GM18951 (cell line): ENCODE results near the gene OR8B4.
"Not testable (repeated sequence)": the region's sequence is repeated elsewhere in the genome, so short reads cannot be mapped to it uniquely, and the experiment has no call there.

Experiments
- POLR2A ChIP-seq: IDR thresholded peaks from 4 replicates; pipeline ENCODE4 v1.6.1; 2011; ENCODE audit warnings: mild to moderate bottlenecking; ENCODE audit not compliant: insufficient read length, insufficient read depth; ENCODE audit errors: extremely low read depth
- in situ Hi-C: fragments of 300-500 bp; cut with MboI; formaldehyde crosslinking; loops from one replicate; pipeline ENCODE4 v1.12.0; 2022; ENCODE audit warnings: low sequenced_read_pairs, mixed read lengths, inconsistent platforms; ENCODE audit not compliant: unreplicated experiment

The OR8B4 gene, protein sequence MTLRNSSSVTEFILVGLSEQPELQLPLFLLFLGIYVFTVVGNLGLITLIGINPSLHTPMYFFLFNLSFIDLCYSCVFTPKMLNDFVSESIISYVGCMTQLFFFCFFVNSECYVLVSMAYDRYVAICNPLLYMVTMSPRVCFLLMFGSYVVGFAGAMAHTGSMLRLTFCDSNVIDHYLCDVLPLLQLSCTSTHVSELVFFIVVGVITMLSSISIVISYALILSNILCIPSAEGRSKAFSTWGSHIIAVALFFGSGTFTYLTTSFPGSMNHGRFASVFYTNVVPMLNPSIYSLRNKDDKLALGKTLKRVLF

DNA sequence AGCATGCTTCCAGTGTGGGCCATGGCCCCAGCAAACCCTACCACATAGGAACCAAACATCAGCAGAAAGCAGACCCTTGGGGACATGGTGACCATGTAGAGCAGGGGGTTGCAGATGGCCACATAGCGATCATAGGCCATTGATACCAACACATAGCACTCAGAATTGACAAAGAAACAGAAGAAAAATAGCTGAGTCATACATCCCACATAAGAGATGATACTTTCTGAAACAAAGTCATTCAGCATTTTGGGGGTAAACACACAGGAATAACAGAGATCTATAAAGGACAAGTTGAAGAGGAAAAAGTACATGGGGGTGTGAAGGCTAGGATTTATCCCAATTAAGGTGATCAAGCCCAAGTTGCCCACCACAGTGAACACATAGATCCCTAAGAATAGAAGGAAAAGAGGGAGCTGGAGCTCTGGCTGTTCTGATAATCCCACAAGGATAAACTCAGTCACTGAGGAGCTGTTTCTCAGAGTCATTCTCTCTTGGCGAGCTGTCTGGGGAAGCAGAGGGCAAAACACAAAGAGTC, at the start of gene OR8B4:
OR8B4 (minus strand) TSS at position 488 of the 538 bp plus-strand sequence; CDS start at position 488, 0 bp downstream.
- in situ Hi-C loops, result no loop called here
- TF ChIP-seq POLR2A, result no peak

DNA sequence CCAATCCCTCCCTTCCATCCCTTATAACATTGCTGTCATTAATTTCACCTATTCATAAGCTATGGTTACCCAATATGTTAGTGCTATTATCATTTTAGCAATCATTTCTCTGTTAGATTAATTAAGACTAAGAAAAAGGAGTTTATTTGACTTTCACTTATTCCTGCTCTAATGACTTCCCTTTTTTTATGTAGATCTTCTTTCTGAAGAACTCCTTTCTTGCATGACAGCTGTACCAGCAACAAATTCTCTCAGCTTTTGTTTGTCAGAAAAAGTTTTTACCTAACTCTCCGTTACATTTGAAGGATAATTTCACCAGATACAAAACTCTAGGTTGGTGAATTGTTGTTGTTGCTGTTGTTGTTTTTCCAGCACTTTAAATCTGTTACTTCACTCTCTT, 49.4 kb upstream of the OR8B4 start:
- no peak for TF ChIP-seq POLR2A
- in situ Hi-C loops, result no loop called here

DNA sequence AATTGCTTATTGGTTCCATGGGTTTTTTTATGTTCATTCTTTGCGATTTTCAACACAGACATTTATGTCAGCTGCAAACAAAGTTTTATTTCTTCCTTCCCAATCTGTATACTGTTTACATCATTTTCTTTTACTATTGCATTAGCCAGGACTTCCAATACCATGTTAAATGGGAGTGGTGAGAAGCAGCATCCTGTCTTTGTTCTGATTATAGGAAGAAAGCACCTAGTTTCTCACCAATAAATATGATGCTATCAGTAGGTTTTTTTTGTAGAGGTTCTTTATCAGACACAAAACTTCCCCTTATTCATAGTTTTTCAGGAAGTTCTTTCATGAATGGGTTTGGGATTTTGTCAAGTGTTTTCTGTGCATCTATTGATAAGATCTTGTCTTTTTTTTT, 48.8 kb upstream of the OR8B4 start:
- in situ Hi-C loops, result no loop called here
- no peak for TF ChIP-seq POLR2A

DNA sequence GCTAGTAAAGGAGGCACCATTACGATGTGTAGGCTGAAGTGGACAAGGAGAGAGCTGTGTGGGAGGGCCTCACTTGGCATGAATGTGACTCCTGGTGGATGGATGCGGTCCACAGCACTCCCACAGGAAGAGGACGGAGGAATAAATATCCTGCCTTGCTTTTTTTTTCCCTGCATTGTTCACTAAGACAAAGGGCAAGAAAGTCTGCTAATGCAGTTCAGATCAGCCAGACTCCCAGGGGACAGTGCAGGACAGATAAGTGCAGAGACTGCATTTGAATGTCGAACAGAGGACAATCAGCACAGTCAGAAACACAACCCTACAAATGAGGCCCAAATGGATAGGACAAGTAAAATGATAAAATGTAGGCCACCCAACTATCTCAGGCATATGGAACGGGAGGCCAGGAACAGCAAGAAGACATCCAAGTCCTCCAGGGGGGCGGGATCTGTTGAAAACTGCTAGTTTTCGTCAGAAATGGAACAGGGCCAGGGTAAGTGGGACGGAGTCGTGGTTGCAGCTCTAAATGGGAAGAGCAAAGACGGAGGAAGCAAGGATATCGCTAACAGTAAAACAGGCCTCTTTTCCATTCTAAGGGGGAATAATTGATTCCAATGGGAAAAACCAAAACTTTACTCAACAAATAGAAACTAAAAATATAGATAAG, 46.0 kb upstream of the OR8B4 start:
- in situ Hi-C loops, result no loop called here
- no peak for TF ChIP-seq POLR2A

DNA sequence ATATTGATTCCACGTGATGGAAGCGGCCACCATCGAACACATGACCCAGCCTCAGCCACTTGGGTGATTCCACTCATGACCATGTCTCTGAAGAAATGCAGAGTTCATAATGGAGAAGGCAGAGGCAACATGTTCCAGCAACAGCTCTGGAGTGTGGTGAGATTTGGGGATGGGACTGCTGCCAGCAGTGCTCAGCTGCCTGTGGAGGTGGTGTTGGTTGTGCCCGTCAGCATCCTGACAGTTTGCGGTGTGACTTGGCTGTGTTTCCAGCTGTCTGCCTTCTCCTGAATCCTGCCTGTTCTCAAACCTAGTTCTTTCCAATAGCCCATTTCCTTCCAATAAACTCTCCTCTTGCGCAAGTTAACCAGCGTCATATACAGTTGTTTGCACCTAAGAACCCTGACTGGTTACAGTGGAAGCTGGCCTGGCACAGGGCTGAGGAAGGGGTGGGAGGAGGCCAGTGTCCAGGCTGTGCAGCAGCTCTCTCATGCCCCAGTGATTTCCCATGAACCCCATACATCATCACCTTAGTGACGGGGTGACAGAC, 42.8 kb upstream of the OR8B4 start:
- in situ Hi-C loops, result no loop called here
- TF ChIP-seq POLR2A, result no peak

DNA sequence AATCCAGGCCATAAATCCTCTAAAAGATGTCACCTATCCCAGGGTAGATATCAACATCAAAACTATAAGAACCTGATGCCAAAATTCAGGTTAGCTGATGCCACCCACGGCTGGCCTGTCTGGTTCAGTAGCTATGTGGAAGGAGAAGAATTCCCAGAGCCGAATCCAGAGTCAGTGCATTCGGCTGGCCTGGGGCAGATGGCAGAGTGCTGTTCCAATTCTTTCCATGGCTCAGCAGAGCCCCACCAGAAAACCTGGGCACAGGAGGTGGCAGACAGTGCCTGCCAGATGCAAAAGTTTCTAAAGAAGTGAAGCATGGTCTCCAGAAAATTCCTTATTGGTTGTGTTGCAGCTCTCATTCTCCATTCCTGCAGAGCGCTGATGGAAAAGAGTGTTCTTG, 40.7 kb upstream of the OR8B4 start:
- in situ Hi-C loops, result no loop called here
- TF ChIP-seq POLR2A, result no peak

DNA sequence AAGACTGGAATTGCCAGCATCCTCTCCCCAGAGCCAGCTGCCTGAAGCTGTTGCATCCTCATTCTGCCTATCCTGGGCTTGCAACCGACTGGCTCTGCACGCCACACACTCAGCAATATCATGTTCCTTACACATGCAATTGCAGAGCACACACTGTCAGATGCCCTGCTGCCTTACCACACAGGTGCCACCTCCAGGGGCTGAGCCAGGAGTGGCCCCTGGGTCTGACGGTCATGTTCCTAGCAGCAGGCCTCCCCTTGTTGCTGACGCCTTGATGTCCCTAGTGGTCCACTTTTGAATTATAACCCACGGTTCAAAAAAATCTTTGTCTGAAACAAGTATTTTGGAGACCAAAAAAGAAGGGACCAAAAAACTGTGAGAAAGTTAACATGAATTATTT, 39.3 kb upstream of the OR8B4 start:
- no peak for TF ChIP-seq POLR2A
- in situ Hi-C loops, result no loop called here

DNA sequence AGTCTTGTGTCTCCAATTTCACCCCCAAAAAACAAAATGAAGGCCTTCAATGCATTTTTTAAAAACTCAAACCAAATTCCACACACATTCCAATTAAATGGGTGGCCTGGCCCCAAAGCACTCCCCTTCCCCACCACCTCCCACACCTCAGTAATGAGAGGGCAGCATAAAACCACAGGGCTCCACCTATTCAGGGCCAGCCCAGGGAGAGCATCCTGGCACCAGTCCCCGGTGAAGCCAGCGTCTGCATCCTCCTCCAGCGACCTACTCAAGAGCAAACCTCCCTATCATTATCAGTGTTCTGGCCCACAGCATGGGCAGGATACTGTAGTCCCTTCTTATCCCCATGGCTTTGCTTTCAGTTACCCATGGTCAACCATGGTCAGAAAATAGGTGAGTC, 38.7 kb upstream of the OR8B4 start:
- in situ Hi-C loops, result no loop called here
- TF ChIP-seq POLR2A, result no peak

DNA sequence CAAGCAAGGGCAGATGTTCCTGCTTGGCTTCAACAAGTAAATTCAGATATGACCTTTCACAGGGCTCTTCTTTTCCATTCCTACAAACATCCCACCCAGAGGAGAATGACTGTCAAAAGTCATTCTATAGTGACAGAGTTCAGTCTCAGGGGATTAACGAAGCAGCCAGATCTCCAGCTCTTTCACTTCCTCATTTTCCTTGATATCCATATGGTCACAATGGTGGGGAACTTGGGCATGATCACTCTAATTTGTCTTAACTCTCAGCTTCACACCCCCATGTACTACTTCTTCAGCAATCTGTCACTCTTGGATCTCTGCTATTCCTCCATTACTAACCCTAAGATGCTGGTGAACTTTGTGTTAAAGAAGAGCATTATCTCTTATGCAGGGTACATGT, 35.8 kb upstream of the OR8B4 start:
- no peak for TF ChIP-seq POLR2A
- in situ Hi-C loops, result no loop called here

DNA sequence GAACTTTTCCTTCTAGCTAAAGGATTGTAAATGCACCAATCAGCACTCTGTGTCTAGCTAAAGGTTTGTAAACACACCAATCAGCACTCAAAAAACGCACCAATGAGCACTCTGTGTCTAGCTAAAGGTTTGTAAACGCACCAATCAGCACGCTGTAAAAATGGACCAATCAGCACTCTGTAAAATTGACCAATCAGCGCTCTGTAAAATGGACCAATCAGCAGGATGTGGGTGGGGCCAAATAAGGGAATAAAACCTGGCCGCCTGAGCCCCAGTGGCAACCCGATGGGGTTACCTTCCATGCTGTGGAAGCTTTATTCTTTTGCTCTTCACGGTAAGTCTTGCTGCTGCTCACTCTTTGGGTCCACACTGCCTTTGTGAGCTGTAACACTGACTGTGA, 34.7 kb upstream of the OR8B4 start:
- in situ Hi-C loops, result not testable (repeated sequence)

DNA sequence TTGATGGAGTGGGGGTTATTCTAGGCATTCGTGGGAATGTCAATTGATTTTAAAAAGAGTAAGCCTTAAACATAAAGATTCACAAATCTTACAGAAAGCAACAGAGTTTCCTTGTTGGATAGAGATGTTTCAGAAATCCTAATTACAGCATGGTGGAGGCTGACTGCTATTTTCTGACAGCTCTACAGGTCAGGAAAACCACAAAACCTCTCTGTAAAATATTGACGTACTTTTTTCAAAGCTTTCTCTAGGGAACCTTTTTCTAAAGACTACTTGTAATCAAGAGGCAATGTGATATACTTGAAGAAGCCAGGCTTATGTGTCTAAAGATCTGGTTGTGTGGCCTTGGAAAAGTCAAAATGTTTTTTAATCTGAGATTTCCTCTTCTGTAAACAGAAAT, 29.9 kb upstream of the OR8B4 start:
- TF ChIP-seq POLR2A, result no peak
- in situ Hi-C loops, result no loop called here

DNA sequence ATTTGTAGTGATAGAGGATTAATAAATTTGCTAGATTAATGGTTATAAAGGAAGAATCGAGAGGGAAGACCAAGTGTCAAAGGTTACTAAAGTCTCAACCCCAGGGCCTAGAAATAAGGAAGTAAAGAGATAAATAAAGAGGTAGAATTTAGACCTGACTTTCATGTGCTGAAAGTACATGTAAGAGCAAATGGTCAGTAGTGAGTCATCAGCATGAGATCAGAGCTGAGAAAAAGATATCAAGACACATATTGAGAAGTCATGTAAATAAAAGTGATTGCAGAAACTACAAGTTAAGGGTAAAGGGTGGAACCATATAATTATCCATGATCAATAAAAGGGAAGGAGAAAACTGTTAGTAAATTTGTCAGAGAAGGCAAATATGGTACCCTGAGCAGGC, 22.2 kb upstream of the OR8B4 start:
- TF ChIP-seq POLR2A, result no peak
- in situ Hi-C loops, result no loop called here

DNA sequence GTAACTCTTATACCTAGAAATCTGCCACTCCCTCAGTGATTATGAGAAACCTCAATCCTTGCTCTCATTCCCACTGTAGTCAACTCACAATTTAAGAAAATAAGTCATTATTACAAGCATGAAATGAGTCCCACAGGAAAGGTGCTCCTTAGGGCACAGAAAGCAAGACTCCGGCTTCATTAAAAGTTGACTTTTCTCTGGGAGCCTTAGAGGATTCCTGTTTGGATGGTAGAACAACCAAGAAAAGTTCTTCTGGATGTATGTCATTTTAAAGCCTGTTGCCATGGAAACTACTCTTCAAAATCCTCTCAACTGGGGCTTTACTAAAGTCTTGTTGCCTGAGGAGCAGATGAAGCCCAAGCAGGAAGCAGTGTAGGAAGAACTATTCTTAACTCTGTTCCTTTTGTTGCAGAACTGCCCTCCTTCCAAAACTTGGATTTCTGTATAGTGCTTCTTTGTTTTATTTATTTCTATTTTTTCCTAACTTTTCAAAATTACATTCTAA, 21.0 kb upstream of the OR8B4 start, which contains the start of gene OR8B8:
OR8B8 (minus strand) TSS at position 51 of the 505 bp plus-strand sequence. CDS start 4,611 bp downstream, outside the sequence.
- no peak for TF ChIP-seq POLR2A

More for the DNA sequence above, 21.0 kb upstream of the OR8B4 start, which contains the start of gene OR8B8:
- in situ Hi-C loops, result no loop called here
